ENCODE measurements around the gene SIT1.
A peak's percentile ranks its signal among the peaks of the same experiment; 100 is the strongest.

GRCh38 chr9:35664531-35665470, 14.1 kb upstream of the SIT1 start, which contains the start of gene ARHGEF39:
- TF ChIP-seq POLR2A (IDR thresholded peaks at IDR 0.05) = peak in 1 of 2 donors; percentile 48
- TF ChIP-seq POLR2AphosphoS5 (IDR thresholded peaks at IDR 0.05) = peak; percentile 55 to 70 (median 66)
- TF ChIP-seq CTCF (IDR thresholded peaks at IDR 0.05) = no peak
- TF ChIP-seq EP300 (IDR thresholded peaks at IDR 0.05) = no peak

Measured in sigmoid colon (tissue), 4 donors.